ENCODE measurements around the gene ARHGAP8.

DNA sequence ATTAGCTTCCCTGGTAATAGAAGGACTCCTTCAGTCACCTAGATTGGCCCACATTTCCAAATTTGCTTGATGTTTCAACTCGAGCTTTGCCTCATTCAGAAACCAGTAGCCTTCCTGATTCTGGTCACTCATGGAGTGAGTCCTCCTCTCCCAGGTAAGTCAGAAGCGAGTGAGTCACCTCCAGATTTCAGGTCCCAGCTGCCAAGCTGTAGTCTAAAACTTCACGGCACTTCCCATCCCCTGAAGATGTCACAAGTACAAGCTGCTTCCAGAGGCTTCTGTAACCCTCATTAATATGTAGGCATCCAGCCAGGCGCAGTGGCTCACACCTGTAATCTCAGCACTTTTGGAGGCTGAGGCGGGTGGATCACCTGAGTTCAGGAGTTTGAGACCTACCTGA, 23.5 kb downstream of the ARHGAP8 start:
- TF ChIP-seq, protein P1, sequence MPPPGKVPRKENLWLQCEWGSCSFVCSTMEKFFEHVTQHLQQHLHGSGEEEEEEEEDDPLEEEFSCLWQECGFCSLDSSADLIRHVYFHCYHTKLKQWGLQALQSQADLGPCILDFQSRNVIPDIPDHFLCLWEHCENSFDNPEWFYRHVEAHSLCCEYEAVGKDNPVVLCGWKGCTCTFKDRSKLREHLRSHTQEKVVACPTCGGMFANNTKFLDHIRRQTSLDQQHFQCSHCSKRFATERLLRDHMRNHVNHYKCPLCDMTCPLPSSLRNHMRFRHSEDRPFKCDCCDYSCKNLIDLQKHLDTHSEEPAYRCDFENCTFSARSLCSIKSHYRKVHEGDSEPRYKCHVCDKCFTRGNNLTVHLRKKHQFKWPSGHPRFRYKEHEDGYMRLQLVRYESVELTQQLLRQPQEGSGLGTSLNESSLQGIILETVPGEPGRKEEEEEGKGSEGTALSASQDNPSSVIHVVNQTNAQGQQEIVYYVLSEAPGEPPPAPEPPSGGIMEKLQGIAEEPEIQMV (CRISPR knock-in tag; IDR thresholded peaks at IDR 0.05; ENCODE audit: low read depth) = no peak
- TF ChIP-seq, protein P2, sequence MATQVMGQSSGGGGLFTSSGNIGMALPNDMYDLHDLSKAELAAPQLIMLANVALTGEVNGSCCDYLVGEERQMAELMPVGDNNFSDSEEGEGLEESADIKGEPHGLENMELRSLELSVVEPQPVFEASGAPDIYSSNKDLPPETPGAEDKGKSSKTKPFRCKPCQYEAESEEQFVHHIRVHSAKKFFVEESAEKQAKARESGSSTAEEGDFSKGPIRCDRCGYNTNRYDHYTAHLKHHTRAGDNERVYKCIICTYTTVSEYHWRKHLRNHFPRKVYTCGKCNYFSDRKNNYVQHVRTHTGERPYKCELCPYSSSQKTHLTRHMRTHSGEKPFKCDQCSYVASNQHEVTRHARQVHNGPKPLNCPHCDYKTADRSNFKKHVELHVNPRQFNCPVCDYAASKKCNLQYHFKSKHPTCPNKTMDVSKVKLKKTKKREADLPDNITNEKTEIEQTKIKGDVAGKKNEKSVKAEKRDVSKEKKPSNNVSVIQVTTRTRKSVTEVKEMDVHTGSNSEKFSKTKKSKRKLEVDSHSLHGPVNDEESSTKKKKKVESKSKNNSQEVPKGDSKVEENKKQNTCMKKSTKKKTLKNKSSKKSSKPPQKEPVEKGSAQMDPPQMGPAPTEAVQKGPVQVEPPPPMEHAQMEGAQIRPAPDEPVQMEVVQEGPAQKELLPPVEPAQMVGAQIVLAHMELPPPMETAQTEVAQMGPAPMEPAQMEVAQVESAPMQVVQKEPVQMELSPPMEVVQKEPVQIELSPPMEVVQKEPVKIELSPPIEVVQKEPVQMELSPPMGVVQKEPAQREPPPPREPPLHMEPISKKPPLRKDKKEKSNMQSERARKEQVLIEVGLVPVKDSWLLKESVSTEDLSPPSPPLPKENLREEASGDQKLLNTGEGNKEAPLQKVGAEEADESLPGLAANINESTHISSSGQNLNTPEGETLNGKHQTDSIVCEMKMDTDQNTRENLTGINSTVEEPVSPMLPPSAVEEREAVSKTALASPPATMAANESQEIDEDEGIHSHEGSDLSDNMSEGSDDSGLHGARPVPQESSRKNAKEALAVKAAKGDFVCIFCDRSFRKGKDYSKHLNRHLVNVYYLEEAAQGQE (IDR thresholded peaks at IDR 0.05; ENCODE audit: borderline replicate concordance in 1 of 2, low read depth in 1 of 2, low read length in 2 of 2) = no peak
- no peak for TF ChIP-seq ZNF343 (CRISPR knock-in tag; IDR thresholded peaks at IDR 0.05)
- no peak for TF ChIP-seq EP300 (IDR thresholded peaks at IDR 0.05; ENCODE audit: low read depth in 2 of 2, low read length in 2 of 2)
- no peak for TF ChIP-seq EP300 (CRISPR knock-in tag; IDR thresholded peaks at IDR 0.05; ENCODE audit: borderline replicate concordance)
- TF ChIP-seq, protein P3, sequence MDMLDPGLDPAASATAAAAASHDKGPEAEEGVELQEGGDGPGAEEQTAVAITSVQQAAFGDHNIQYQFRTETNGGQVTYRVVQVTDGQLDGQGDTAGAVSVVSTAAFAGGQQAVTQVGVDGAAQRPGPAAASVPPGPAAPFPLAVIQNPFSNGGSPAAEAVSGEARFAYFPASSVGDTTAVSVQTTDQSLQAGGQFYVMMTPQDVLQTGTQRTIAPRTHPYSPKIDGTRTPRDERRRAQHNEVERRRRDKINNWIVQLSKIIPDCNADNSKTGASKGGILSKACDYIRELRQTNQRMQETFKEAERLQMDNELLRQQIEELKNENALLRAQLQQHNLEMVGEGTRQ (IDR thresholded peaks at IDR 0.05; ENCODE audit: low read depth, low read length) = no peak
- TF ChIP-seq, protein P3 (CRISPR knock-in tag; IDR thresholded peaks at IDR 0.05; ENCODE audit: borderline replicate concordance) = no peak
- TF ChIP-seq, protein P4, sequence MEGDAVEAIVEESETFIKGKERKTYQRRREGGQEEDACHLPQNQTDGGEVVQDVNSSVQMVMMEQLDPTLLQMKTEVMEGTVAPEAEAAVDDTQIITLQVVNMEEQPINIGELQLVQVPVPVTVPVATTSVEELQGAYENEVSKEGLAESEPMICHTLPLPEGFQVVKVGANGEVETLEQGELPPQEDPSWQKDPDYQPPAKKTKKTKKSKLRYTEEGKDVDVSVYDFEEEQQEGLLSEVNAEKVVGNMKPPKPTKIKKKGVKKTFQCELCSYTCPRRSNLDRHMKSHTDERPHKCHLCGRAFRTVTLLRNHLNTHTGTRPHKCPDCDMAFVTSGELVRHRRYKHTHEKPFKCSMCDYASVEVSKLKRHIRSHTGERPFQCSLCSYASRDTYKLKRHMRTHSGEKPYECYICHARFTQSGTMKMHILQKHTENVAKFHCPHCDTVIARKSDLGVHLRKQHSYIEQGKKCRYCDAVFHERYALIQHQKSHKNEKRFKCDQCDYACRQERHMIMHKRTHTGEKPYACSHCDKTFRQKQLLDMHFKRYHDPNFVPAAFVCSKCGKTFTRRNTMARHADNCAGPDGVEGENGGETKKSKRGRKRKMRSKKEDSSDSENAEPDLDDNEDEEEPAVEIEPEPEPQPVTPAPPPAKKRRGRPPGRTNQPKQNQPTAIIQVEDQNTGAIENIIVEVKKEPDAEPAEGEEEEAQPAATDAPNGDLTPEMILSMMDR (CRISPR knock-in tag; IDR thresholded peaks at IDR 0.05) = no peak
- TF ChIP-seq, protein P5, sequence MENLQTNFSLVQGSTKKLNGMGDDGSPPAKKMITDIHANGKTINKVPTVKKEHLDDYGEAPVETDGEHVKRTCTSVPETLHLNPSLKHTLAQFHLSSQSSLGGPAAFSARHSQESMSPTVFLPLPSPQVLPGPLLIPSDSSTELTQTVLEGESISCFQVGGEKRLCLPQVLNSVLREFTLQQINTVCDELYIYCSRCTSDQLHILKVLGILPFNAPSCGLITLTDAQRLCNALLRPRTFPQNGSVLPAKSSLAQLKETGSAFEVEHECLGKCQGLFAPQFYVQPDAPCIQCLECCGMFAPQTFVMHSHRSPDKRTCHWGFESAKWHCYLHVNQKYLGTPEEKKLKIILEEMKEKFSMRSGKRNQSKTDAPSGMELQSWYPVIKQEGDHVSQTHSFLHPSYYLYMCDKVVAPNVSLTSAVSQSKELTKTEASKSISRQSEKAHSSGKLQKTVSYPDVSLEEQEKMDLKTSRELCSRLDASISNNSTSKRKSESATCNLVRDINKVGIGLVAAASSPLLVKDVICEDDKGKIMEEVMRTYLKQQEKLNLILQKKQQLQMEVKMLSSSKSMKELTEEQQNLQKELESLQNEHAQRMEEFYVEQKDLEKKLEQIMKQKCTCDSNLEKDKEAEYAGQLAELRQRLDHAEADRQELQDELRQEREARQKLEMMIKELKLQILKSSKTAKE (CRISPR knock-in tag; IDR thresholded peaks at IDR 0.05; ENCODE audit: borderline replicate concordance) = no peak
- no peak for TF ChIP-seq MYNN (CRISPR knock-in tag; IDR thresholded peaks at IDR 0.05; ENCODE audit: low read depth)
- TF ChIP-seq IKZF4 (CRISPR knock-in tag; IDR thresholded peaks at IDR 0.05; ENCODE audit: borderline replicate concordance, low read depth, not compliant biosample characterization) = no peak
- no peak for TF ChIP-seq ZNF274 (CRISPR knock-in tag; IDR thresholded peaks at IDR 0.05)
- TF ChIP-seq YY1 (IDR thresholded peaks at IDR 0.05; ENCODE audit: insufficient read depth, insufficient replicate concordance, low read depth, low read length) = no peak
